Upper lobe of right lung (tissue), 1 donor: ENCODE data around the gene KCNE4. TPM values are rescaled to one million over a fixed set of nuclear protein-coding genes. Genes with fewer than 3 reads are reported as not detected.

ENCODE experiments used
- ATAC-seq: fragments of 200-7000 bp; cut with Tn5 transposase; one replicate; pipeline ENCODE4 v1.9.1; 2020; ENCODE audit warnings: mild to moderate bottlenecking, moderate library complexity
- DNase-seq: peaks from one replicate; pipeline ENCODE4 v3.0.0-alpha.2; 2020
- H3K27ac ChIP-seq: fragments of 200-600 bp; one replicate; pipeline ENCODE4 v1.8.0; 2022
- H3K27me3 ChIP-seq: fragments of 200-600 bp; one replicate; pipeline ENCODE4 v1.8.0; 2022; ENCODE audit warnings: mild to moderate bottlenecking
- H3K36me3 ChIP-seq: fragments of 200-600 bp; one replicate; pipeline ENCODE4 v1.8.0; 2022
- H3K4me1 ChIP-seq: fragments of 200-600 bp; one replicate; pipeline ENCODE4 v1.8.0; 2022
- H3K4me3 ChIP-seq: fragments of 200-600 bp; one replicate; pipeline ENCODE4 v1.8.0; 2022; ENCODE audit warnings: mild to moderate bottlenecking
- H3K9me3 ChIP-seq: fragments of 200-600 bp; one replicate; pipeline ENCODE4 v1.8.0; 2022
- CTCF ChIP-seq: fragments of 200-600 bp; IDR thresholded peaks from one replicate; pipeline ENCODE4 v1.8.0; 2022; ENCODE audit warnings: antibody characterized with exemption
- intact Hi-C: fragments of 100-400 bp; cut with DNase I; formaldehyde crosslinking; loops from one replicate; pipeline ENCODE4 v1.11.0; 2022
- long read RNA-seq: library from polyadenylated mRNA; unstranded; transcript quantifications from one replicate; pipeline ENCODE4 v2.0.0, GENCODE V29; 2021
- total RNA-seq: library from RNA; stranded (reverse); fragmentation: NEBNext Ultra II Directional; extraction: Animal tissue kit (Norgen Biotek cat#: 25700); gene quantifications from one replicate; pipeline ENCODE4 v1.2.1, GENCODE V29; 2021
- donor health status: DM: no; HTN: yes; CAD: no; lungs with severe emphysema.

The KCNE4 gene
- total RNA-seq: 0.61 TPM
- long read RNA-seq, partial matches to known transcripts: 0 of 2 reads
- long read RNA-seq, other reads (novel, unspliced or antisense): 2 of 2 reads

- intact Hi-C loops: no loop called here
- peak within 1 kb of the TSS; percentile 42 for H3K4me3 ChIP-seq
- H3K4me1 ChIP-seq: peaks cover 10% of the 10 kb centered on the region
- no peak for ATAC-seq
- peak within 1 kb of the TSS; percentile 73 for H3K27ac ChIP-seq
- H3K27me3 ChIP-seq: no peaks in the 10 kb centered on the region
- H3K36me3 ChIP-seq: no peaks in the 10 kb centered on the region
- no peak for TF ChIP-seq CTCF
- no peaks in the 10 kb centered on the region for H3K9me3 ChIP-seq
- no peak for DNase-seq
Observed at GRCh38 chr2:223051693-223052289, at the start of gene KCNE4. TSS of gene KCNE4 (plus strand) at chr2:223052190. CDS start at chr2:223052831, 641 bp downstream.

- no peak for TF ChIP-seq CTCF
- H3K36me3 ChIP-seq: no peaks in the 10 kb centered on the region
- DNase-seq (no peak), ATAC-seq (no peak)
- H3K4me1 ChIP-seq: no peaks in the 10 kb centered on the region
- no peak overlapping the region for H3K4me3 ChIP-seq
- H3K27me3 ChIP-seq: no peaks in the 10 kb centered on the region
- H3K9me3 ChIP-seq: no peaks in the 10 kb centered on the region
- intact Hi-C loops: no loop called here
- H3K27ac ChIP-seq: no peak overlapping the region
Observed at GRCh38 chr2:223003191-223003590, 48.8 kb upstream of the KCNE4 start.

- ATAC-seq: no peak
- intact Hi-C loops: no loop called here
- Histone ChIP-seq H3K36me3 (no peaks in the 10 kb centered on the region), H3K27ac (no peak overlapping the region), H3K27me3 (no peaks in the 10 kb centered on the region), H3K4me3 (no peak overlapping the region), H3K4me1 (no peaks in the 10 kb centered on the region), H3K9me3 (no peaks in the 10 kb centered on the region)
- no peak for TF ChIP-seq CTCF
- DNase-seq: no peak
Observed at GRCh38 chr2:223005496-223005895, 46.5 kb upstream of the KCNE4 start.

- H3K9me3 ChIP-seq: no peaks in the 10 kb centered on the region
- no peaks in the 10 kb centered on the region for H3K27me3 ChIP-seq
- TF ChIP-seq CTCF: no peak
- no peak for ATAC-seq
- no peak overlapping the region for H3K4me3 ChIP-seq
- intact Hi-C loops: no loop called here
- H3K27ac ChIP-seq: no peak overlapping the region
- no peaks in the 10 kb centered on the region for H3K4me1 ChIP-seq
- no peaks in the 10 kb centered on the region for H3K36me3 ChIP-seq
- DNase-seq: no peak
Observed at GRCh38 chr2:223007531-223007930, 44.5 kb upstream of the KCNE4 start.

- TF ChIP-seq CTCF: no peak
- Histone ChIP-seq H3K4me1 (no peaks in the 10 kb centered on the region), H3K27me3 (no peaks in the 10 kb centered on the region), H3K4me3 (no peak overlapping the region), H3K9me3 (no peaks in the 10 kb centered on the region), H3K36me3 (no peaks in the 10 kb centered on the region), H3K27ac (no peak overlapping the region)
- no peak for ATAC-seq
- intact Hi-C loops: no loop called here
- no peak for DNase-seq
Observed at GRCh38 chr2:223008162-223008561, 43.8 kb upstream of the KCNE4 start.

GRCh38 chr2:223008956-223009355, 43.0 kb upstream of the KCNE4 start:
- H3K27ac ChIP-seq: no peak overlapping the region
- H3K4me3 ChIP-seq: no peak overlapping the region
- H3K36me3 ChIP-seq: no peaks in the 10 kb centered on the region
- intact Hi-C loops: no loop called here
- H3K9me3 ChIP-seq: no peaks in the 10 kb centered on the region
- H3K27me3 ChIP-seq: no peaks in the 10 kb centered on the region
- DNase-seq (no peak), ATAC-seq (no peak)
- no peaks in the 10 kb centered on the region for H3K4me1 ChIP-seq
- TF ChIP-seq CTCF: no peak
